Esophagus squamous epithelium (tissue), 5 donors: ENCODE results near the gene FBN3. TPM values are rescaled to one million over a fixed set of nuclear protein-coding genes. Genes with fewer than 3 reads are reported as not detected.

ENCODE experiments used
- DNase-seq: peaks from one replicate; lab custom pipeline; 2025; lab: John Stamatoyannopoulos, UW
- H3K27ac ChIP-seq, 4 donors: fragments of 200-600 bp; sonication (generic); one replicate each; pipeline ENCODE4 v1.5.1; 2016 to 2019; ENCODE audit warnings: mild to moderate bottlenecking in 1 of 4
- H3K27me3 ChIP-seq, 4 donors: fragments of 200-600 bp; sonication (generic); 1 replicate in 3 of 4; 2 replicates in 1 of 4; pipeline versions ENCODE4 v1.5.1 to v1.6.0; 2017 to 2021; ENCODE audit warnings: antibody characterized with exemption in 1 of 4
- H3K36me3 ChIP-seq, 3 donors: fragments of 200-600 bp; sonication (generic); one replicate each; pipeline ENCODE4 v1.5.1; 2016 to 2019
- H3K4me1 ChIP-seq, 3 donors: fragments of 200-600 bp; sonication (generic); one replicate each; pipeline ENCODE4 v1.5.1; 2017 to 2019
- H3K4me3 ChIP-seq, 4 donors: fragments of 200-600 bp; sonication (generic); 1 replicate in 3 of 4; 2 replicates in 1 of 4; pipeline ENCODE4 v1.5.1; 2016 to 2019; ENCODE audit warnings: mild to moderate bottlenecking in 2 of 4, moderate library complexity in 1 of 4
- H3K9me3 ChIP-seq, 3 donors: fragments of 200-600 bp; sonication (generic); one replicate each; pipeline ENCODE4 v1.5.1; 2016 to 2019
- POLR2A ChIP-seq, 4 donors: fragments of 450-650 bp; IDR thresholded peaks; one replicate each; pipeline ENCODE4 v1.6.1; 2017; ENCODE audit warnings: antibody characterized with exemption in 4 of 4, mild to moderate bottlenecking in 4 of 4, moderate library complexity in 3 of 4
- WGBS, 2 donors: methylation state at CpG; one replicate each; pipeline ENCODE4 v1.1.5; 2018; 5-methylcytosine and 5-hydroxymethylcytosine counted together
- intact Hi-C: fragments of 100-400 bp; cut with DNase I; formaldehyde crosslinking; loops from one replicate; pipeline ENCODE4 v1.15.0; 2022
- total RNA-seq, 4 donors: library from RNA; depleted of rRNA; stranded (reverse); fragments of >200 nt; gene quantifications; one replicate each; pipeline ENCODE4 v1.1.0, GENCODE V29; 2016
- TF ChIP-seq, protein P1 (sequence below), 6 experiments: fragments of 450-650 bp in 4 of 6; fragments of 200-600 bp in 2 of 6; sonication (generic) in 2 of 6; IDR thresholded peaks; one replicate each; pipeline ENCODE4 v1.5.1; 2016 to 2019; ENCODE audit warnings: antibody characterized with exemption in 6 of 6, mild to moderate bottlenecking in 4 of 6, moderate library complexity in 4 of 6
- donor health status: DM: yes; HTN: yes; CAD: no.

Gene FBN3
- total RNA-seq, 4 donors from 2014 or later, result 0.09 TPM; not detected in 3

DNA sequence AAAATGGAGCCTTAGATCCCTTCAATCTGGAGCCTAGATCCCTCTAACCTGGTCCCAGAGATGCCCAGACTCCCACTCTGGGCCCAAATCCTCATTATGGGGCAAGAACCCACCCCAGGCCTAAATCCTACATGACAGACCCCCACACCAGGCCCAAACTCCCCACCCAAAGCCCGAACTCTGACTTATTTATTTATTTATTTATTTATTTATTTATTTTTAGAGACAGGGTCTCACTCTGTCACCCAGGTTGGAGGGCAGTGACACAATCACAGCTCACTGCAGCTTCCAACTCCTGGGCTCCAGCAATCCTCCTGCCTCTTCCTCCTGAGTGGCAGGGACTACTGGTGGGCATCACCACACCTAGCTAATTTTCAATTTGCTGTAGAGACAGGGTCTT is 12.0 kb downstream of the FBN3 start:
- no peak for TF ChIP-seq POLR2A (IDR thresholded peaks at IDR 0.05)
- TF ChIP-seq, protein P1, sequence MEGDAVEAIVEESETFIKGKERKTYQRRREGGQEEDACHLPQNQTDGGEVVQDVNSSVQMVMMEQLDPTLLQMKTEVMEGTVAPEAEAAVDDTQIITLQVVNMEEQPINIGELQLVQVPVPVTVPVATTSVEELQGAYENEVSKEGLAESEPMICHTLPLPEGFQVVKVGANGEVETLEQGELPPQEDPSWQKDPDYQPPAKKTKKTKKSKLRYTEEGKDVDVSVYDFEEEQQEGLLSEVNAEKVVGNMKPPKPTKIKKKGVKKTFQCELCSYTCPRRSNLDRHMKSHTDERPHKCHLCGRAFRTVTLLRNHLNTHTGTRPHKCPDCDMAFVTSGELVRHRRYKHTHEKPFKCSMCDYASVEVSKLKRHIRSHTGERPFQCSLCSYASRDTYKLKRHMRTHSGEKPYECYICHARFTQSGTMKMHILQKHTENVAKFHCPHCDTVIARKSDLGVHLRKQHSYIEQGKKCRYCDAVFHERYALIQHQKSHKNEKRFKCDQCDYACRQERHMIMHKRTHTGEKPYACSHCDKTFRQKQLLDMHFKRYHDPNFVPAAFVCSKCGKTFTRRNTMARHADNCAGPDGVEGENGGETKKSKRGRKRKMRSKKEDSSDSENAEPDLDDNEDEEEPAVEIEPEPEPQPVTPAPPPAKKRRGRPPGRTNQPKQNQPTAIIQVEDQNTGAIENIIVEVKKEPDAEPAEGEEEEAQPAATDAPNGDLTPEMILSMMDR (IDR thresholded peaks at IDR 0.05), result no peak
- WGBS, 2 donors, result 69 to 91% methylated on average over 1 of the region's 1 CpG
- DNase-seq, result no peak
- H3K27me3 ChIP-seq, result peaks cover 0 to 13% (median 0%) of the 10 kb centered on the region in 4 donors
- H3K9me3 ChIP-seq, result no peaks in the 10 kb centered on the region
- H3K4me1 ChIP-seq, result peaks cover 0 to 8% (median 0%) of the 10 kb centered on the region in 3 donors
- intact Hi-C loops, result no loop called here
- H3K36me3 ChIP-seq, result no peaks in the 10 kb centered on the region
- no peak overlapping the region for H3K27ac ChIP-seq
- no peak overlapping the region for H3K4me3 ChIP-seq

DNA sequence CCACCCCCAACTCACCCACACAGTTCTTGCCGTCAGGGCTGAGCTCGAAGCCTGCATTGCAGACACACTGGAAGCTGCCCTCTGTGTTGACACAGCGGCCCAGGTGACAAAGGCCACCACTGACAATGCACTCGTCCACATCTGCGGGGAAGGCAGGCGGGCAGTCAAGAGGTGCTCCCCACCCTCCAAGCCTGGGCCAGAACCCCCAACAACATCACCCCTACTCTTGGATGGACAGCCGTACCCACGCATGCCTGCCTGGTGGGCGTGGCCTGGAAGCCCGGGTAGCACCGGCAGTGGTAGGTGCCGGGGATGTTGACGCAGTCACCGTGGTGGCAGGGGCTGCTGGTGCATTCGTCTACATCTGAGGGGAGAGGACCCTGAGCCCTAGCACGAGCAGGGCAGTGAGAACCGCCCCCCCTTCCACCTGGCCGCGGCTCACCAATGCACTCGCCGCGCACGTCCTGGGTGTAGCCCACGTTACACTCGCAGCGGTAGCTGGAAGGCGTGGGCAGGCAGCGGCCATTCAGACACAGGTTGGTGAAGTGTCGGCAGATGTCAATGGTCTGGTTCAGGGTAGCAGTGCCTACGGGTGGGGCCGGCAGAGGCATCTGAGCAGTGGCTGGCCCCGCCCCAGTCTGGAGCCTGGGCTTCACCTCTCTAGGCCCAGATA is 13.3 kb downstream of the FBN3 start:
- no peak overlapping the region for H3K27ac ChIP-seq
- H3K9me3 ChIP-seq, result no peaks in the 10 kb centered on the region
- DNase-seq, result no peak
- H3K36me3 ChIP-seq, result no peaks in the 10 kb centered on the region
- H3K4me3 ChIP-seq, result no peak overlapping the region
- H3K4me1 ChIP-seq, result peaks cover 0 to 8% (median 0%) of the 10 kb centered on the region in 3 donors
- TF ChIP-seq POLR2A (IDR thresholded peaks at IDR 0.05), result no peak
- TF ChIP-seq, protein P1 (IDR thresholded peaks at IDR 0.05), result no peak
- 78 to 100% methylated on average over 4 to 9 of the region's 32 CpGs for WGBS, 2 donors
- peaks cover 0 to 16% (median 0%) of the 10 kb centered on the region in 4 donors for H3K27me3 ChIP-seq
- intact Hi-C loops, result no loop called here

DNA sequence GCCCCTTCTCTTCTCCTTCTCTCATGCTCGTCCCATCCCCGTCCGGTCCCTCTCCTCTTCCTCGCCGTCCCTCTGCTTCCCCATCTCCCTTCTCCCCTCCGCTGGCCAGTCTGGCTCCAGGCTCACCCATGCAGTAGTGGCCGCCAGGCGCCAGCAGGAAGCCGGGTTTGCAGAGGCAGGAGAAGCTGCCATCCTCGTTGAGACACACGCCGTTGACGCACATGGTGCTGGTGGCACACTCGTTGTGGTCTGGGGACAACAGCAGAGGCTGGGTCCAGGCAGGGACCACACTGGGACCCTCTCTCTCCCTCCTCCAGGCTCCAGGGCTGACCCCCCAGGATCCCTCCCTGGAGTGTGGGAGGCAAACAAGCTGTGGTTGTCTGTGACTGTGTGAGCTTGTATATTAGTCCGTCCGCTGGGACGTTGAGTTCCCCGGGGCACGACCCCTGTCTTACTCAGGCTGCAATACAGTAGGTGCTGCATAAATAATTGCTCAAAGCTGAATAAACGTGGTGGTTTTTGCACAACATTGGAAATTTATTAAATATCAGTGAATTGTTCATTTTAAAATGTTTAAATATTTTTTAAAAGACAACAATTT is 16.4 kb downstream of the FBN3 start:
- no peak for DNase-seq
- TF ChIP-seq POLR2A (IDR thresholded peaks at IDR 0.05), result no peak
- TF ChIP-seq, protein P1 (IDR thresholded peaks at IDR 0.05), result no peak
- no peaks in the 10 kb centered on the region for H3K9me3 ChIP-seq
- intact Hi-C loops, result no loop called here
- WGBS, 2 donors, result 63 to 73% methylated on average over 12 to 13 of the region's 20 CpGs
- no peak overlapping the region for H3K4me3 ChIP-seq
- no peaks in the 10 kb centered on the region for H3K36me3 ChIP-seq
- H3K27ac ChIP-seq, result no peak overlapping the region
- peaks cover 0 to 27% (median 0%) of the 10 kb centered on the region in 4 donors for H3K27me3 ChIP-seq
- H3K4me1 ChIP-seq, result no peaks in the 10 kb centered on the region

DNA sequence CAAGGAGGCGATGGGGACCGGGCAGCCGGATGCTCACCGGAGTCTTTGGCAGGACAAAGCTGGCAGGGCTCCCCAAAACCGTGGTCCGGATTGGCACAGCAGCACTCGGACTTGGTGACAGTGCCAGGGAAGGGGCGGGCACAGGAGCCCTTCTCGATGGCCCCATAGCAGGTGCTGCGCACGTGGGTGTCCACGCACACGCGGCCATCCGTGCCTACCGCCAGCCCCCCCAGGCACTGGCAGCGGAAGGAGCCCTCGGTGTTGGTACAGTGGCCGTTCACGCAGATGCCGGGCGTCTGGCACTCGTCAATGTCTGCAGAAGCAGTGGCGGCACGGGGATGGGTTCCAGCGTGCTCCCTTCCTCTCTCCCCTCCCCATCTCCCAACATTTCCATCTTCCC is 17.9 kb downstream of the FBN3 start:
- Histone ChIP-seq H3K27ac (no peak overlapping the region), H3K36me3 (no peaks in the 10 kb centered on the region), H3K27me3 (peaks cover 0 to 30% (median 0%) of the 10 kb centered on the region in 4 donors), H3K4me1 (no peaks in the 10 kb centered on the region), H3K9me3 (no peaks in the 10 kb centered on the region), H3K4me3 (no peak overlapping the region)
- TF ChIP-seq POLR2A (IDR thresholded peaks at IDR 0.05), result no peak
- TF ChIP-seq, protein P1 (IDR thresholded peaks at IDR 0.05), result no peak
- intact Hi-C loops, result no loop called here
- WGBS, 2 donors, result 66 to 76% methylated on average over 9 to 26 of the region's 26 CpGs
- no peak for DNase-seq

DNA sequence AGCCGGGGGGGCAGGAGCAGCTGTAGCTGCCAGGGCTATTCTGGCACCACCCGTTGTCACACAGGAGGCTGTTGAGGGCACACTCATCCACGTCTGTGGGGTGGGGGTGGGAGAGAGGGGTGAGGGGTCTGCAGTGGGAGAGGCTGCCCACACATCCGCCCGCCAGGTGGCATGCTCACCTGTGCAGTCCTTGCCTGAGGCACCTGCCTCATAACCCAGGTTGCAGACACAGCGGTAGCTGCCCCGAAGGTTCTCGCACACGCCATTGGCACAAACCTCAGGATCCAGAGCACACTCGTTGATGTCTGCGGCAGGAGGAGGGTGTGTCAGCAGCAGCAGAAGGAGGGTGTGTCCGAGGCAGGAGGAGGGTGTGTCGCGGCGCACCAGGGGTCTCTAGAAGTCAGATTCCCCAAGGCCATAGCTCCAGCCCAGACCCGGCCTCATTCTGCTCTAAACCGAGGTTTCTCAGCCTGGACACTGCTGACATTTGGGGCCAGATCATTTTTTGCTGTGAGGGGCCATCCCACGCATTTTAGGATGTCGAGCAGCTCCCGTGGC is 20.3 kb downstream of the FBN3 start:
- 27 to 86% methylated on average over 6 of the region's 20 CpGs for WGBS, 2 donors
- Histone ChIP-seq H3K9me3 (no peaks in the 10 kb centered on the region), H3K4me1 (no peaks in the 10 kb centered on the region), H3K4me3 (no peak overlapping the region), H3K27me3 (peaks cover 0 to 35% (median 0%) of the 10 kb centered on the region in 4 donors), H3K27ac (no peak overlapping the region), H3K36me3 (no peaks in the 10 kb centered on the region)
- intact Hi-C loops, result no loop called here
- DNase-seq, result no peak
- TF ChIP-seq, protein P1 (IDR thresholded peaks at IDR 0.05), result no peak
- TF ChIP-seq POLR2A (IDR thresholded peaks at IDR 0.05), result no peak
